HepG2 (cell line): ENCODE results near the gene PKIG.

ENCODE experiments used
- FOXA1 ChIP-seq, 2 experiments: fragments of 450-650 bp in 1 of 2; sonication (generic) in 1 of 2; formaldehyde crosslinking in 1 of 2; IDR thresholded peaks; 2 replicates each; pipeline versions ENCODE4 v1.4.0 to v1.6.1; 2016 to 2020; ENCODE audit warnings: missing genetic modification reagents in 1 of 2
- KDM5A ChIP-seq: fragments of 200-600 bp; sonication (generic); IDR thresholded peaks from 2 replicates; pipeline ENCODE4 v1.7.0; 2018; ENCODE audit warnings: antibody characterized with exemption, mild to moderate bottlenecking, low read length, borderline replicate concordance
- PLSCR1 ChIP-seq: sonication (generic); formaldehyde crosslinking; IDR thresholded peaks from 2 replicates; pipeline ENCODE4 v1.5.0; 2020; ENCODE audit warnings: missing genetic modification reagents, mild to moderate bottlenecking, borderline replicate concordance
- SIN3A ChIP-seq: IDR thresholded peaks from 2 replicates; pipeline ENCODE4 v1.6.1; 2011; ENCODE audit warnings: low read depth, mild to moderate bottlenecking, control low read depth, low read length, borderline replicate concordance
- SNRNP70 ChIP-seq: fragments of 200-400 bp; formaldehyde crosslinking; IDR thresholded peaks from 2 replicates; pipeline ENCODE4 v1.6.1; 2017; ENCODE audit warnings: mild to moderate bottlenecking, low read depth, low read length, moderate library complexity
- TCF12 ChIP-seq, 2 experiments: fragments of 450-650 bp in 1 of 2; sonication (generic) in 1 of 2; formaldehyde crosslinking in 1 of 2; IDR thresholded peaks; 2 replicates each; pipeline versions ENCODE4 v1.6.1 to v1.8.0; 2017 to 2022; ENCODE audit warnings: antibody characterized with exemption in 1 of 2, mild to moderate bottlenecking in 1 of 2, missing genetic modification reagents in 1 of 2, moderate library complexity in 1 of 2
- ZNF138 ChIP-seq: sonication (generic); formaldehyde crosslinking; IDR thresholded peaks from 2 replicates; pipeline ENCODE4 v1.5.0; 2020; ENCODE audit warnings: mild to moderate bottlenecking, low read depth, missing genetic modification reagents
- ZNF563 ChIP-seq: sonication (generic); formaldehyde crosslinking; IDR thresholded peaks from 2 replicates; pipeline ENCODE4 v1.8.0; 2022; ENCODE audit warnings: mild to moderate bottlenecking, moderate library complexity, missing genetic modification reagents
- TF ChIP-seq, protein P1 (sequence below), 2 experiments: IDR thresholded peaks; 2 replicates each; pipeline ENCODE4 v1.6.1; 2011 to 2012; ENCODE audit warnings: low read length in 2 of 2, borderline replicate concordance in 1 of 2, low read depth in 1 of 2, mild to moderate bottlenecking in 1 of 2, moderate library complexity in 1 of 2
- TF ChIP-seq, protein P2 (sequence below): sonication (generic); formaldehyde crosslinking; IDR thresholded peaks from 2 replicates; pipeline ENCODE4 v1.4.0; 2020; ENCODE audit warnings: low read depth, mild to moderate bottlenecking, missing genetic modification reagents
- TF ChIP-seq, protein P3 (sequence below): sonication (generic); formaldehyde crosslinking; IDR thresholded peaks from 2 replicates; pipeline ENCODE4 v1.5.0; 2020; ENCODE audit warnings: mild to moderate bottlenecking, missing genetic modification reagents, moderate library complexity
- TF ChIP-seq, protein P4 (sequence below): sonication (generic); formaldehyde crosslinking; IDR thresholded peaks from 2 replicates; pipeline ENCODE4 v1.8.1; 2023; ENCODE audit warnings: mild to moderate bottlenecking, moderate library complexity, missing genetic modification reagents
- TF ChIP-seq, protein P5 (sequence below): sonication (generic); formaldehyde crosslinking; IDR thresholded peaks from 2 replicates; pipeline ENCODE4 v1.8.1; 2023; ENCODE audit warnings: mild to moderate bottlenecking, missing genetic modification reagents

DNA sequence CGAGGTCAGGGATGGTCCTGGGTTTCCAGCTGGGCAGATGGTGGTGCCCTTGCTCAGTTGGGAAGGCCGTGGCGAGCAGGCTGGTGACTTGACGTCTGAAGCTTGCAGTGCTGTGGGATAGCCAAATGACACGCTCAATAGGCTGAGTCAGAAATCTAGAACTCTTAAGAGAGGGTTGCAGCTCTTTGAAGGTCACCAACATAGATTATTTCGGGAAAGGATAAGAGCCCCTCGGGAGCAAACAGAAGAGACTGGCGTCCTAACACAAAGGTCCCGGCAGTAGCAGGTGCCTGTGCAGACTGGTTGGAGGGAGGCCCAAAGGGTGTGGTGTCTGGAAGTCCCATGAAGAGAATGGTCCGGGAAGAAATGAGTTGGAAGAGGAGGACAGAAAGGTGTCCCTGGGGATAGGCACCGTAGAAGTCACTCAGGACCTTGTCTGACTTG is 18.4 kb downstream of the PKIG start:
- TF ChIP-seq, protein P1, sequence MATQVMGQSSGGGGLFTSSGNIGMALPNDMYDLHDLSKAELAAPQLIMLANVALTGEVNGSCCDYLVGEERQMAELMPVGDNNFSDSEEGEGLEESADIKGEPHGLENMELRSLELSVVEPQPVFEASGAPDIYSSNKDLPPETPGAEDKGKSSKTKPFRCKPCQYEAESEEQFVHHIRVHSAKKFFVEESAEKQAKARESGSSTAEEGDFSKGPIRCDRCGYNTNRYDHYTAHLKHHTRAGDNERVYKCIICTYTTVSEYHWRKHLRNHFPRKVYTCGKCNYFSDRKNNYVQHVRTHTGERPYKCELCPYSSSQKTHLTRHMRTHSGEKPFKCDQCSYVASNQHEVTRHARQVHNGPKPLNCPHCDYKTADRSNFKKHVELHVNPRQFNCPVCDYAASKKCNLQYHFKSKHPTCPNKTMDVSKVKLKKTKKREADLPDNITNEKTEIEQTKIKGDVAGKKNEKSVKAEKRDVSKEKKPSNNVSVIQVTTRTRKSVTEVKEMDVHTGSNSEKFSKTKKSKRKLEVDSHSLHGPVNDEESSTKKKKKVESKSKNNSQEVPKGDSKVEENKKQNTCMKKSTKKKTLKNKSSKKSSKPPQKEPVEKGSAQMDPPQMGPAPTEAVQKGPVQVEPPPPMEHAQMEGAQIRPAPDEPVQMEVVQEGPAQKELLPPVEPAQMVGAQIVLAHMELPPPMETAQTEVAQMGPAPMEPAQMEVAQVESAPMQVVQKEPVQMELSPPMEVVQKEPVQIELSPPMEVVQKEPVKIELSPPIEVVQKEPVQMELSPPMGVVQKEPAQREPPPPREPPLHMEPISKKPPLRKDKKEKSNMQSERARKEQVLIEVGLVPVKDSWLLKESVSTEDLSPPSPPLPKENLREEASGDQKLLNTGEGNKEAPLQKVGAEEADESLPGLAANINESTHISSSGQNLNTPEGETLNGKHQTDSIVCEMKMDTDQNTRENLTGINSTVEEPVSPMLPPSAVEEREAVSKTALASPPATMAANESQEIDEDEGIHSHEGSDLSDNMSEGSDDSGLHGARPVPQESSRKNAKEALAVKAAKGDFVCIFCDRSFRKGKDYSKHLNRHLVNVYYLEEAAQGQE (IDR thresholded peaks at IDR 0.05; ENCODE audit: borderline replicate concordance in 1 of 2, low read depth in 1 of 2, low read length in 2 of 2) = no peak
- no peak for TF ChIP-seq KDM5A
- TF ChIP-seq, protein P2, sequence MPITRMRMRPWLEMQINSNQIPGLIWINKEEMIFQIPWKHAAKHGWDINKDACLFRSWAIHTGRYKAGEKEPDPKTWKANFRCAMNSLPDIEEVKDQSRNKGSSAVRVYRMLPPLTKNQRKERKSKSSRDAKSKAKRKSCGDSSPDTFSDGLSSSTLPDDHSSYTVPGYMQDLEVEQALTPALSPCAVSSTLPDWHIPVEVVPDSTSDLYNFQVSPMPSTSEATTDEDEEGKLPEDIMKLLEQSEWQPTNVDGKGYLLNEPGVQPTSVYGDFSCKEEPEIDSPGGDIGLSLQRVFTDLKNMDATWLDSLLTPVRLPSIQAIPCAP (CRISPR knock-in tag) = no peak
- TF ChIP-seq SIN3A = no peak
- TF ChIP-seq FOXA1 (IDR thresholded peaks at IDR 0.05) = no peak
- TF ChIP-seq FOXA1 (CRISPR knock-in tag; IDR thresholded peaks at IDR 0.05) = no peak
- TF ChIP-seq, protein P3, sequence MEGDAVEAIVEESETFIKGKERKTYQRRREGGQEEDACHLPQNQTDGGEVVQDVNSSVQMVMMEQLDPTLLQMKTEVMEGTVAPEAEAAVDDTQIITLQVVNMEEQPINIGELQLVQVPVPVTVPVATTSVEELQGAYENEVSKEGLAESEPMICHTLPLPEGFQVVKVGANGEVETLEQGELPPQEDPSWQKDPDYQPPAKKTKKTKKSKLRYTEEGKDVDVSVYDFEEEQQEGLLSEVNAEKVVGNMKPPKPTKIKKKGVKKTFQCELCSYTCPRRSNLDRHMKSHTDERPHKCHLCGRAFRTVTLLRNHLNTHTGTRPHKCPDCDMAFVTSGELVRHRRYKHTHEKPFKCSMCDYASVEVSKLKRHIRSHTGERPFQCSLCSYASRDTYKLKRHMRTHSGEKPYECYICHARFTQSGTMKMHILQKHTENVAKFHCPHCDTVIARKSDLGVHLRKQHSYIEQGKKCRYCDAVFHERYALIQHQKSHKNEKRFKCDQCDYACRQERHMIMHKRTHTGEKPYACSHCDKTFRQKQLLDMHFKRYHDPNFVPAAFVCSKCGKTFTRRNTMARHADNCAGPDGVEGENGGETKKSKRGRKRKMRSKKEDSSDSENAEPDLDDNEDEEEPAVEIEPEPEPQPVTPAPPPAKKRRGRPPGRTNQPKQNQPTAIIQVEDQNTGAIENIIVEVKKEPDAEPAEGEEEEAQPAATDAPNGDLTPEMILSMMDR = no peak
- no peak for TF ChIP-seq ZNF563 (CRISPR knock-in tag)
- no peak for TF ChIP-seq PLSCR1 (CRISPR knock-in tag)
- TF ChIP-seq, protein P4, sequence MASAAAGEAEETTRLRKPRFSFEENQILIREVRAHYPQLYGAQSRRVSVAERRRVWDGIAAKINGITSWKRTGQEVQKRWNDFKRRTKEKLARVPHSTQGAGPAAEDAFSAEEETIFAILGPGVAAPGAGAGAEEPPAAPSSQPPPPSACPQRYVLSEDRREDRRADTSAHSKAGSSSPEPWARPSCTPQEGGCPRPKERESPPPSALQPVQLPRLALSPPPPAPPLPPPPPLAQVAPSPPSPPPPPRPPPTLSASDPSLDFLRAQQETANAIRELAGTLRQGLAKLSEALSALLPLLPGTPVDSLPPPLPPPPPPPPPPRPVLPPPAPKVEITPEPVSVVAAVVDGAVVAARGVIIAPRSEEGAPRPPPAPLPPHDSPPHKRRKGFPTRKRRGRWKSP (CRISPR knock-in tag) = no peak
- no peak for TF ChIP-seq SNRNP70
- TF ChIP-seq, protein P5, sequence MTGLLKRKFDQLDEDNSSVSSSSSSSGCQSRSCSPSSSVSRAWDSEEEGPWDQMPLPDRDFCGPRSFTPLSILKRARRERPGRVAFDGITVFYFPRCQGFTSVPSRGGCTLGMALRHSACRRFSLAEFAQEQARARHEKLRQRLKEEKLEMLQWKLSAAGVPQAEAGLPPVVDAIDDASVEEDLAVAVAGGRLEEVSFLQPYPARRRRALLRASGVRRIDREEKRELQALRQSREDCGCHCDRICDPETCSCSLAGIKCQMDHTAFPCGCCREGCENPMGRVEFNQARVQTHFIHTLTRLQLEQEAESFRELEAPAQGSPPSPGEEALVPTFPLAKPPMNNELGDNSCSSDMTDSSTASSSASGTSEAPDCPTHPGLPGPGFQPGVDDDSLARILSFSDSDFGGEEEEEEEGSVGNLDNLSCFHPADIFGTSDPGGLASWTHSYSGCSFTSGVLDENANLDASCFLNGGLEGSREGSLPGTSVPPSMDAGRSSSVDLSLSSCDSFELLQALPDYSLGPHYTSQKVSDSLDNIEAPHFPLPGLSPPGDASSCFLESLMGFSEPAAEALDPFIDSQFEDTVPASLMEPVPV = no peak
- no peak for TF ChIP-seq ZNF138 (CRISPR knock-in tag)
- no peak for TF ChIP-seq TCF12 (IDR thresholded peaks at IDR 0.05)
- TF ChIP-seq TCF12 (CRISPR knock-in tag; IDR thresholded peaks at IDR 0.05) = no peak
